HG02970 (cell line): ENCODE data around the gene TEX11.

Experiments
- ATAC-seq: cut with Tn5 transposase; IDR thresholded peaks from one replicate; pipeline ENCODE4 v1.9.1; 2021; ENCODE audit warnings: mild to moderate bottlenecking, moderate library complexity, moderate number of reproducible peaks; ENCODE audit not compliant: unreplicated experiment, low FRiP score

TEX11 gene

GRCh38 chrX:70505451-70505841, 403.1 kb downstream of the TEX11 start:
- no peak for ATAC-seq

GRCh38 chrX:70504772-70505450, 403.6 kb downstream of the TEX11 start:
- no peak for ATAC-seq

GRCh38 chrX:70500826-70501225, 407.7 kb downstream of the TEX11 start:
- ATAC-seq: no peak

GRCh38 chrX:70498129-70498528, 410.4 kb downstream of the TEX11 start:
- no peak for ATAC-seq

GRCh38 chrX:70497026-70497425, 411.5 kb downstream of the TEX11 start:
- ATAC-seq: no peak

- no peak for ATAC-seq
Observed at GRCh38 chrX:70496491-70496890, 412.0 kb downstream of the TEX11 start.

- ATAC-seq: no peak
Observed at GRCh38 chrX:70494441-70494840, 414.1 kb downstream of the TEX11 start.

GRCh38 chrX:70488856-70489255, 419.7 kb downstream of the TEX11 start:
- no peak for ATAC-seq

GRCh38 chrX:70485466-70485865, 423.0 kb downstream of the TEX11 start:
- no peak for ATAC-seq

- ATAC-seq: no peak
Observed at GRCh38 chrX:70482300-70482699, 426.2 kb downstream of the TEX11 start.

- no peak for ATAC-seq
Observed at GRCh38 chrX:70481471-70482270, 426.8 kb downstream of the TEX11 start.

- no peak for ATAC-seq
Observed at GRCh38 chrX:70480660-70481018, 427.9 kb downstream of the TEX11 start.

GRCh38 chrX:70479922-70480659, 428.4 kb downstream of the TEX11 start:
- no peak for ATAC-seq

- no peak for ATAC-seq
Observed at GRCh38 chrX:70479247-70479921, 429.1 kb downstream of the TEX11 start.
